ENCODE data around the gene CELSR1. TPM values are rescaled to one million over a fixed set of nuclear protein-coding genes. Genes with fewer than 3 reads are reported as not detected.

Gene CELSR1
- total and polyA plus RNA-seq, 2 donors from 2014 or later: 15.7 to 49.9 TPM

GRCh38 chr22:46312056-46312455, 225.4 kb downstream of the CELSR1 start:
- intact Hi-C loops (cut with DNase I): loop anchor here (5.0 kb wide), 1 partner anchor 190 kb away; no protein-coding TSS in a partner anchor
- DNase-seq: peak in 1 of 5 donors; percentile 41

More at GRCh38 chr22:46312056-46312455, 225.4 kb downstream of the CELSR1 start:
- no peak overlapping the region for H3K9ac ChIP-seq (ENCODE audit: low read length in 3 of 3)
- no peaks in the 10 kb centered on the region for H3K4me1 ChIP-seq (ENCODE audit: control insufficient read depth in 2 of 3, insufficient read depth in 2 of 3, low read depth in 1 of 3, low read length in 3 of 3)
- TF ChIP-seq CTCF (IDR thresholded peaks at IDR 0.05; ENCODE audit: borderline replicate concordance, extremely low read depth, insufficient read depth): no peak
- H3K9me3 ChIP-seq (ENCODE audit: control insufficient read depth in 2 of 3, insufficient read depth in 1 of 3, low read length in 3 of 3): no peaks in the 10 kb centered on the region
- no peak for FAIRE-seq
- H3K4me3 ChIP-seq (ENCODE audit: low read length in 3 of 3): no peak overlapping the region
- no peak overlapping the region for H3K27ac ChIP-seq (ENCODE audit: low read depth in 2 of 2, low read length in 2 of 2)
- H3K27me3 ChIP-seq (ENCODE audit: control insufficient read depth, insufficient read depth, low read length): no peaks in the 10 kb centered on the region
- no peaks in the 10 kb centered on the region for H3K36me3 ChIP-seq (ENCODE audit: control insufficient read depth in 2 of 3, insufficient read depth in 3 of 3, low read length in 3 of 3)

Other genes starting within 250 kb of the CELSR1 start
- 0.94 TPM for gene GTSE1, start 240.8 kb downstream of the CELSR1 start, total RNA-seq
- 0.41 TPM for gene GTSE1, start 240.8 kb downstream of the CELSR1 start, polyA plus RNA-seq (ENCODE audit: insufficient read depth, low read depth, low replicate concordance)
- 40.5 TPM for gene TRMU, start 201.9 kb downstream of the CELSR1 start, total RNA-seq
- gene TRMU, start 201.9 kb downstream of the CELSR1 start, polyA plus RNA-seq (ENCODE audit: insufficient read depth, low read depth, low replicate concordance): 41.1 TPM
- 58.2 TPM for gene GRAMD4, start 82.8 kb upstream of the CELSR1 start, total RNA-seq
- 12.1 TPM for gene GRAMD4, start 82.8 kb upstream of the CELSR1 start, polyA plus RNA-seq (ENCODE audit: insufficient read depth, low read depth, low replicate concordance)
- 28.2 TPM for gene CERK, start 200.6 kb upstream of the CELSR1 start, total RNA-seq
- 21.6 TPM for gene CERK, start 200.6 kb upstream of the CELSR1 start, polyA plus RNA-seq (ENCODE audit: insufficient read depth, low read depth, low replicate concordance)
- gene TBC1D22A, start 225.0 kb upstream of the CELSR1 start, total RNA-seq: 39.4 TPM
- gene TBC1D22A, start 225.0 kb upstream of the CELSR1 start, polyA plus RNA-seq (ENCODE audit: insufficient read depth, low read depth, low replicate concordance): 24.6 TPM

All from kidney (tissue), 14 donors.